ENCODE results near the gene CLCF1. TPM values are rescaled to one million over a fixed set of nuclear protein-coding genes. Genes with fewer than 3 reads are reported as not detected.

CLCF1 gene
- total RNA-seq, 6 donors from 2014 or later = 3.7 to 29.5 (median 6.0) TPM

DNA sequence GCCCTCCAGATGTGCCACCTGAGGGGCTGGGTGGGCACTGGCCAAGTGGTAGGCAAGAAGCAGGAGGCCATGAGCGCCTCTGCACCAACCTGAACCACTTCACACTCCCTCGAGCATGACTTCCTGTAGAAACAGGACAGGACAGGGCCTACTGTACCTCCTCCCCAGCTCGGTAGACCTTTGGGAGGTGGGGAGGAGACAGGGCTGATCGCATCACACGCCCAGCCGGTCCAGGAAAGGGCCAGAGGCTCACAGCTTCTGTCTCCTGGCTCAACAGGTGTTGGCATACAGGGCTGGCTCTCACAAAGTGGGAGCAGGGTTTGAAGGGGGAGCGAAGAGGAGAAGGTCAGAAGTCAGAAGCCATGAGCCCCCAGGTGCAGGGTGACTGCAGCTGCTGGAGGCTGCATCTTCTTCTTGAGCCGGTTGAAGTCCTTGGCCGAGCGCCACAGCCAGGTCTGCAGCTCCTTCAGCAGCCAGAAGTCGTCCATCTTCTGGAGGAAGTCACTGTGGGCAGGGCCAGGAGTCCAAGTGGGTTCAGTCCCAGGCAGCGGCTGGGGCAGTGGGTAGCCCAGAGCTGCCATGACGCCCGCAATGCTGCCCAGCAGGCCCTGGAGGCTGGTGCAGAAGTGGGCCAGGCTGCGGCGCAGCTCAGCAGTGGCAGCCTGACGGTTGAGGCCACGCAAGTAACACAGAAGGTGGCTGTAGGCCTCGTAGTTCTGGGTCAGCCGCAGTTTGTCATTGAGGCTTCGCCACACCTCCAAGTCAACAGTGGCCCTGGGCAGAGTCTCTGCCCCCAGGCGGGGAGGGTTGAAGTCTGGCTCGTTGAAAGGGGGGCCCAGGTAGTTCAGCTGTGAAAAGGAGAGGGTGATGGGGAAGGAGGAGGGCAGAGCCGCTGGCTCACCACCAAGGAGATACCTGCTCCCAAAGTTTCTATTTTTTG lies 8.3 kb downstream of the CLCF1 start:
- ATAC-seq (ENCODE audit: low FRiP score in 2 of 2) = no peak
- TF ChIP-seq POLR2AphosphoS5 (IDR thresholded peaks at IDR 0.05) (no peak), POLR2A (IDR thresholded peaks at IDR 0.05) (no peak), EP300 (IDR thresholded peaks at IDR 0.05) (no peak)
- TF ChIP-seq, protein P1, sequence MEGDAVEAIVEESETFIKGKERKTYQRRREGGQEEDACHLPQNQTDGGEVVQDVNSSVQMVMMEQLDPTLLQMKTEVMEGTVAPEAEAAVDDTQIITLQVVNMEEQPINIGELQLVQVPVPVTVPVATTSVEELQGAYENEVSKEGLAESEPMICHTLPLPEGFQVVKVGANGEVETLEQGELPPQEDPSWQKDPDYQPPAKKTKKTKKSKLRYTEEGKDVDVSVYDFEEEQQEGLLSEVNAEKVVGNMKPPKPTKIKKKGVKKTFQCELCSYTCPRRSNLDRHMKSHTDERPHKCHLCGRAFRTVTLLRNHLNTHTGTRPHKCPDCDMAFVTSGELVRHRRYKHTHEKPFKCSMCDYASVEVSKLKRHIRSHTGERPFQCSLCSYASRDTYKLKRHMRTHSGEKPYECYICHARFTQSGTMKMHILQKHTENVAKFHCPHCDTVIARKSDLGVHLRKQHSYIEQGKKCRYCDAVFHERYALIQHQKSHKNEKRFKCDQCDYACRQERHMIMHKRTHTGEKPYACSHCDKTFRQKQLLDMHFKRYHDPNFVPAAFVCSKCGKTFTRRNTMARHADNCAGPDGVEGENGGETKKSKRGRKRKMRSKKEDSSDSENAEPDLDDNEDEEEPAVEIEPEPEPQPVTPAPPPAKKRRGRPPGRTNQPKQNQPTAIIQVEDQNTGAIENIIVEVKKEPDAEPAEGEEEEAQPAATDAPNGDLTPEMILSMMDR (IDR thresholded peaks at IDR 0.05) = no peak

DNA sequence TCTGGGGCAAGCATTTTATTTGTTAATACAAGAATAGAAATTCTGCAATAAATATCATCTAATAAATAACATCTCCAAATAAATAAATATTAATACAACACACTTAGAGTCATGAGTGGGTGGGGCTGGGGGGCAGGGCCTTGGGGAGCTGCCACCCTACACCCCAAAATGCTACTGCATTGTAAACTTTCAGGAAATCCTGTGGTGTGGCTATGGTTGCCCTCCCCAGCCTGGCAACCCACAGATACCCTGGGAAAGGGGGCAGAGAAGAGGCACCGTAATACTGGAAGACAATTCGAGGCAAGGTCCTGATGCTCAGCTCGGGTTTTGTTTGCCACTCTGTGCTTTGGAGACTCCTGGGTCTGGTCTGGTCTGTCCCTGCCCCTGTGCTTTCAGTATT lies 9.2 kb downstream of the CLCF1 start:
- TF ChIP-seq POLR2AphosphoS5 (IDR thresholded peaks at IDR 0.05) (no peak), EP300 (IDR thresholded peaks at IDR 0.05) (no peak), POLR2A (IDR thresholded peaks at IDR 0.05) (no peak)
- TF ChIP-seq, protein P1 (IDR thresholded peaks at IDR 0.05) = no peak
- peaks cover 0 to 13% (median 4%) of the 10 kb centered on the region in 4 donors for H3K36me3 ChIP-seq
- peak overlapping the region in 1 of 4 donors; percentile 77 for H3K27ac ChIP-seq
- DNase-seq = no peak
- no peaks in the 10 kb centered on the region for H3K9me3 ChIP-seq
- no peak for ATAC-seq (ENCODE audit: low FRiP score in 2 of 2)
- WGBS, 2 donors = 83 to 96% methylated on average over 3 of the region's 3 CpGs
- H3K4me3 ChIP-seq = no peak overlapping the region
- H3K4me1 ChIP-seq = peaks cover 26 to 40% (median 28%) of the 10 kb centered on the region in 4 donors
- no peaks in the 10 kb centered on the region for H3K27me3 ChIP-seq

More for the DNA sequence above, 8.3 kb downstream of the CLCF1 start:
- Histone ChIP-seq H3K36me3 (peaks cover 0 to 13% (median 4%) of the 10 kb centered on the region in 4 donors), H3K4me3 (no peak overlapping the region), H3K4me1 (peaks cover 27 to 48% (median 36%) of the 10 kb centered on the region in 4 donors), H3K27ac (peak overlapping the region in 2 of 4 donors; percentile 77), H3K9me3 (no peaks in the 10 kb centered on the region), H3K27me3 (no peaks in the 10 kb centered on the region)
- 85 to 89% methylated on average over 20 to 22 of the region's 24 CpGs for WGBS, 2 donors
- no peak for DNase-seq

DNA sequence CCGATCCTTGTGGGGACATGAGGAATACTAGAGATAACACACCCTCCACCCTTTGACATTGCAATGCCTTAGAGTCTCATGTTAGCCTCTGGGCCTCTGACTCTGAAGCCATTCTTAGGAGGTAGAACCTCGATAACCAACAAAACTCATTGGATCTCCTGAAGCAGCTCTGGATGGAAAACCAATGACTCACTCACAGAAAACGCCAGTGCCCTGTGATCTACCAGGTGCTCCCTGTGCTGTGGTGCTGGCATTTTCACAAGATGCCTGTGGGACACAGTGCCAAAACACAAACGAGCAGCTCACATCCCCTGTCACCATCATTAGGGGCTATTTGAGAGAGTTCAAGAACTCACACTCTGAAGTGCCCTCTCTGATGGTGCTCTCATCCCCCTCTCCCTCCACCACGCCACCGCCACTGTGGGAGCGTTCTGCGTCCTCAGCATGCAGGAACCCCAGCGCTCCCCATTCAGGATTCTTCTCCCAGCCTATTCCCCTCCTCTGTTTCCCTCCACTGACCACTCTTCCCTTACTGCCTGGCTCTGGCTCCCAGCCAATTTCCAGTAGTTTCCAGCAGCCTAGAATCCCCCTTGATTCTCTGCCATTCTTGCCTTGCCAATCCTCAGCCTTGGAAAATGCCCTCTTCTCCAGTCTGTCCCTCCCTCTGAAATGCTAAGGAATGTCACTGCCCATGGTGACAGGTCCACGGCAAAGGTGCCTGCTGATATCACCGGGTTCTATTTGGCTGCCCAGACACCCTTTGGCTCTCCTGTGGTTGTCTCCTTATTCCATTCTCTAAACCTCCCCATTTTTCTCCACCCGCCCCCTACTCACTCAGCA lies 15.3 kb downstream of the CLCF1 start:
- Histone ChIP-seq H3K36me3 (no peaks in the 10 kb centered on the region), H3K4me3 (no peak overlapping the region), H3K4me1 (peaks cover 37 to 51% (median 40%) of the 10 kb centered on the region in 4 donors), H3K27ac (peak overlapping the region in 2 of 4 donors; percentile 4 to 98), H3K9me3 (no peaks in the 10 kb centered on the region), H3K27me3 (no peaks in the 10 kb centered on the region)
- no peak for DNase-seq
- TF ChIP-seq, protein P1 (IDR thresholded peaks at IDR 0.05) = no peak
- no peak for TF ChIP-seq EP300 (IDR thresholded peaks at IDR 0.05)
- no peak for TF ChIP-seq POLR2AphosphoS5 (IDR thresholded peaks at IDR 0.05)
- no peak for TF ChIP-seq POLR2A (IDR thresholded peaks at IDR 0.05)
- whole genome bisulfite sequencing, 2 donors = 73 to 85% methylated on average over 12 of the region's 12 CpGs
- ATAC-seq (ENCODE audit: low FRiP score in 2 of 2) = no peak

- TF ChIP-seq EP300 (IDR thresholded peaks at IDR 0.05) = no peak
- TF ChIP-seq POLR2AphosphoS5 (IDR thresholded peaks at IDR 0.05) = peak; percentile 51 to 55
- peak in 1 of 4 donors; percentile 69 for TF ChIP-seq POLR2A (IDR thresholded peaks at IDR 0.05)
- TF ChIP-seq, protein P1 (IDR thresholded peaks at IDR 0.05) = peak; percentile 86 to 95 (median 92)
- peaks cover 43 to 60% (median 49%) of the 10 kb centered on the region in 4 donors for H3K4me1 ChIP-seq
- no peak overlapping the region for H3K4me3 ChIP-seq
- peak; percentile 37 to 43 for ATAC-seq (ENCODE audit: low FRiP score in 2 of 2)
- H3K36me3 ChIP-seq = no peaks in the 10 kb centered on the region
- H3K9me3 ChIP-seq = no peaks in the 10 kb centered on the region
- 6 to 23% methylated on average over 1 to 3 of the region's 3 CpGs for WGBS, 2 donors
- DNase-seq = peak in 1 of 2 donors; percentile 83
- H3K27me3 ChIP-seq = no peaks in the 10 kb centered on the region
- peak overlapping the region; percentile 97 to 100 (median 98) for H3K27ac ChIP-seq
Observed at GRCh38 chr11:67356864-67357561, 16.4 kb downstream of the CLCF1 start.

Measured in upper lobe of left lung (tissue), 6 donors.